ENCODE data around the gene EHMT1. TPM values are rescaled to one million over a fixed set of nuclear protein-coding genes. Genes with fewer than 3 reads are reported as not detected.

Gene EHMT1
- total and polyA plus RNA-seq, 2 experiments from 2014 or later: 162 to 177 TPM

DNA sequence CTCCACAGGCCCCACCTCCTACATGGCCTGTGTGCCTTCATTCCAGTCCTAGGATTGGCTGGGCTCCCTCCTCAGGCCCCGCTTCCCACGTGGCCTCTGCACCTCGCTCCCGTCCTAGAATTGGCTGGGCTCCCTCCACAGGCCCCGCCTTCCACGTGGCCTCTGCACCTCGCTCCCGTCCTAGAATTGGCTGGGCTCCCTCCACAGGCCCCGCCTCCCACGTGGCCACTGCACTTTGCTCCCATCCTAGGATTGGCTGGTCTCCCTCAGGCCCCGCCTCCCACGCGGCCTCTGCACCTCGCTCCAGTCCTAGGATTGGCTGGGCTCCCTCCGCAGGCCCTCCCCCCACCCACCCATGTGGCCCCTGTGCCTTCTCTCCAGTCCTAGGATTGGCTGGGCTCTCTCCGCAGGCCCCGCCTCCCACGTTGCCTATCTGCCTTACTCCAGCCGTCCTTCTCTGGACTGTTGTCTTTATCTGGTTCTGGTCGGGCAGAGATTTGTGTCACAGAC is 213.4 kb downstream of the EHMT1 start:
- H3K4me3 ChIP-seq: no peak overlapping the region
- H3K27ac Mint-ChIP-seq: no peak overlapping the region
- no peaks in the 10 kb centered on the region for H3K27me3 ChIP-seq (ENCODE audit: insufficient read depth)
- DNase-seq (ENCODE audit: low spot score) (no peak), ATAC-seq (no peak)
- no peak overlapping the region for H3K4me2 ChIP-seq
- H3K9me2 ChIP-seq (ENCODE audit: insufficient read depth): no peaks in the 10 kb centered on the region
- peaks cover 7% of the 10 kb centered on the region for H3K27me3 Mint-ChIP-seq (ENCODE audit: insufficient read depth, low read depth, poor library complexity)
- H3F3A ChIP-seq (replicated peaks; ENCODE audit: low read depth): peaks cover 4% of the 10 kb centered on the region; the same call in 1 of the 2 replicates
- H3K4me1 Mint-ChIP-seq: no peaks in the 10 kb centered on the region; the same call in 2 of the 3 replicates
- no peaks in the 10 kb centered on the region; the same call in 1 of the 2 replicates for H3K4me1 ChIP-seq (ENCODE audit: insufficient read depth)
- H3K36me3 Mint-ChIP-seq (ENCODE audit: low read depth): peaks cover 46% of the 10 kb centered on the region
- H4K20me1 ChIP-seq (replicated peaks; ENCODE audit: insufficient read depth): peaks cover 3% of the 10 kb centered on the region
- TF ChIP-seq CREB1 (CRISPR knock-in tag; IDR thresholded peaks at IDR 0.05; ENCODE audit: low read depth) (no peak), POLR2AphosphoS5 (IDR thresholded peaks at IDR 0.05; ENCODE audit: low read depth) (no peak), ZNF331 (CRISPR knock-in tag; IDR thresholded peaks at IDR 0.05; ENCODE audit: low read depth) (no peak), ZNF114 (CRISPR knock-in tag; IDR thresholded peaks at IDR 0.05) (no peak), JUNB (IDR thresholded peaks at IDR 0.05; ENCODE audit: unreplicated experiment) (no peak)
- TF ChIP-seq, protein P1, sequence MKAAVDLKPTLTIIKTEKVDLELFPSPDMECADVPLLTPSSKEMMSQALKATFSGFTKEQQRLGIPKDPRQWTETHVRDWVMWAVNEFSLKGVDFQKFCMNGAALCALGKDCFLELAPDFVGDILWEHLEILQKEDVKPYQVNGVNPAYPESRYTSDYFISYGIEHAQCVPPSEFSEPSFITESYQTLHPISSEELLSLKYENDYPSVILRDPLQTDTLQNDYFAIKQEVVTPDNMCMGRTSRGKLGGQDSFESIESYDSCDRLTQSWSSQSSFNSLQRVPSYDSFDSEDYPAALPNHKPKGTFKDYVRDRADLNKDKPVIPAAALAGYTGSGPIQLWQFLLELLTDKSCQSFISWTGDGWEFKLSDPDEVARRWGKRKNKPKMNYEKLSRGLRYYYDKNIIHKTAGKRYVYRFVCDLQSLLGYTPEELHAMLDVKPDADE (IDR thresholded peaks at IDR 0.05): no peak
- H3K9me3 Mint-ChIP-seq: no peaks in the 10 kb centered on the region; the same call in 2 of the 3 replicates
- H3K27ac ChIP-seq (ENCODE audit: low read depth): no peak overlapping the region
- peaks cover 17% of the 10 kb centered on the region for H3K79me2 ChIP-seq (replicated peaks; ENCODE audit: insufficient read depth)
- H3K4me3 Mint-ChIP-seq: no peak overlapping the region
- H3K36me3 ChIP-seq (ENCODE audit: insufficient read depth): peaks cover 7% of the 10 kb centered on the region; the same call in 1 of the 2 replicates
- no peak overlapping the region for H2AFZ ChIP-seq

DNA sequence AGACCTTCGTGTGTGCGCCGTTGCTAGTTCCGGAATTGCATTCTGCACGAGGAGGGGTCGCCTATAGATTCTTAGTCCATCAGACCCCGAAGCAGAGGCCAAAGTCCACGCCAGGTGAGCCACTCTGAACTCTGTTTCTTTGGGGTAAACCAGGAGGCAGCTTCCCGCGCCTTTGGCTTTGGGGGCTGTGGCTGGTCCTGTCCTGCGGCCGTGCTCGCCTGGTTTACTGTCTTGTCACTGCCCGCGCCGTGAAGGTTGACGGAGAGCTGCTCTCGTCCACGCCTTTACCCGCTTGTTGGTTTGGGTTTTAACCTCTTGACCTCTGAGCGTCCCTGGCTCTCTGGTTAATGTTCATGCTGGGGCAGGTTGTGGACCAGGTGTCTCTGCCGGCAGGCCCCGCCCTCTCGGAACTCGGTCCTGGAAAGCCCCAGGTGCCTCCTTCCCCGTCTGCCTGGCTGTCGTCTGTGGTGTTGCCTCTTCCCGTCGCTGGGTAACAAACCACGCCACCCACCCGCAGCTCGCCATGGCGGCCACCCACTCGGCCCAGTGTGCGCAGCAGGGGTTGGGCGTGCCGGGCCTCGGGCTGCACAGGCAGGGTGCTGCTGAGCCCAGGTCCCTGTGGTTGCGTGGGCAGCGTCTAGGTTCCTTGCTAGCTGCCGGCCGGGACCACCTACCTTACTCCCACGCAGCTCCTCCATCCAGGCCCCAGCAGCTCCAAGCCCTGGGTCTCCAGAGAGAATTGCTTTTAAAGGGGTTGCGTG is 214.2 kb downstream of the EHMT1 start:
- H3K4me1 ChIP-seq (ENCODE audit: insufficient read depth): no peaks in the 10 kb centered on the region; the same call in 1 of the 2 replicates
- peaks cover 17% of the 10 kb centered on the region for H3K79me2 ChIP-seq (replicated peaks; ENCODE audit: insufficient read depth)
- H3K27me3 ChIP-seq (ENCODE audit: insufficient read depth): no peaks in the 10 kb centered on the region
- H4K20me1 ChIP-seq (replicated peaks; ENCODE audit: insufficient read depth): peaks cover 3% of the 10 kb centered on the region
- H3K4me3 Mint-ChIP-seq: no peak overlapping the region
- ATAC-seq: no peak
- no peak for TF ChIP-seq JUNB (IDR thresholded peaks at IDR 0.05; ENCODE audit: unreplicated experiment)
- TF ChIP-seq, protein P1 (IDR thresholded peaks at IDR 0.05): no peak
- TF ChIP-seq NANOG (IDR thresholded peaks at IDR 0.05; ENCODE audit: borderline replicate concordance): no peak
- no peak for TF ChIP-seq CREB1 (CRISPR knock-in tag; IDR thresholded peaks at IDR 0.05; ENCODE audit: low read depth)
- TF ChIP-seq, protein P2, sequence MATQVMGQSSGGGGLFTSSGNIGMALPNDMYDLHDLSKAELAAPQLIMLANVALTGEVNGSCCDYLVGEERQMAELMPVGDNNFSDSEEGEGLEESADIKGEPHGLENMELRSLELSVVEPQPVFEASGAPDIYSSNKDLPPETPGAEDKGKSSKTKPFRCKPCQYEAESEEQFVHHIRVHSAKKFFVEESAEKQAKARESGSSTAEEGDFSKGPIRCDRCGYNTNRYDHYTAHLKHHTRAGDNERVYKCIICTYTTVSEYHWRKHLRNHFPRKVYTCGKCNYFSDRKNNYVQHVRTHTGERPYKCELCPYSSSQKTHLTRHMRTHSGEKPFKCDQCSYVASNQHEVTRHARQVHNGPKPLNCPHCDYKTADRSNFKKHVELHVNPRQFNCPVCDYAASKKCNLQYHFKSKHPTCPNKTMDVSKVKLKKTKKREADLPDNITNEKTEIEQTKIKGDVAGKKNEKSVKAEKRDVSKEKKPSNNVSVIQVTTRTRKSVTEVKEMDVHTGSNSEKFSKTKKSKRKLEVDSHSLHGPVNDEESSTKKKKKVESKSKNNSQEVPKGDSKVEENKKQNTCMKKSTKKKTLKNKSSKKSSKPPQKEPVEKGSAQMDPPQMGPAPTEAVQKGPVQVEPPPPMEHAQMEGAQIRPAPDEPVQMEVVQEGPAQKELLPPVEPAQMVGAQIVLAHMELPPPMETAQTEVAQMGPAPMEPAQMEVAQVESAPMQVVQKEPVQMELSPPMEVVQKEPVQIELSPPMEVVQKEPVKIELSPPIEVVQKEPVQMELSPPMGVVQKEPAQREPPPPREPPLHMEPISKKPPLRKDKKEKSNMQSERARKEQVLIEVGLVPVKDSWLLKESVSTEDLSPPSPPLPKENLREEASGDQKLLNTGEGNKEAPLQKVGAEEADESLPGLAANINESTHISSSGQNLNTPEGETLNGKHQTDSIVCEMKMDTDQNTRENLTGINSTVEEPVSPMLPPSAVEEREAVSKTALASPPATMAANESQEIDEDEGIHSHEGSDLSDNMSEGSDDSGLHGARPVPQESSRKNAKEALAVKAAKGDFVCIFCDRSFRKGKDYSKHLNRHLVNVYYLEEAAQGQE (IDR thresholded peaks at IDR 0.05; ENCODE audit: unreplicated experiment): no peak
- no peak for TF ChIP-seq ZNF331 (CRISPR knock-in tag; IDR thresholded peaks at IDR 0.05; ENCODE audit: low read depth)
- no peak for TF ChIP-seq EZH2 (IDR thresholded peaks at IDR 0.05; ENCODE audit: low read depth, unreplicated experiment)
- TF ChIP-seq ZNF114 (CRISPR knock-in tag; IDR thresholded peaks at IDR 0.05): no peak
- peaks cover 4% of the 10 kb centered on the region; the same call in 1 of the 2 replicates for H3F3A ChIP-seq (replicated peaks; ENCODE audit: low read depth)
- peaks cover 7% of the 10 kb centered on the region; the same call in 1 of the 2 replicates for H3K36me3 ChIP-seq (ENCODE audit: insufficient read depth)
- peaks cover 44% of the 10 kb centered on the region for H3K36me3 Mint-ChIP-seq (ENCODE audit: low read depth)
- H3K9me3 Mint-ChIP-seq: no peaks in the 10 kb centered on the region; the same call in 2 of the 3 replicates
- H3K27ac Mint-ChIP-seq: no peak overlapping the region
- H3K27me3 Mint-ChIP-seq (ENCODE audit: insufficient read depth, low read depth, poor library complexity): peaks cover 7% of the 10 kb centered on the region
- H2AFZ ChIP-seq: no peak overlapping the region
- H3K4me3 ChIP-seq: no peak overlapping the region
- H3K4me1 Mint-ChIP-seq: no peaks in the 10 kb centered on the region; the same call in 2 of the 3 replicates
- H3K27ac ChIP-seq (ENCODE audit: low read depth): no peak overlapping the region
- H3K4me2 ChIP-seq: no peak overlapping the region
- no peak for DNase-seq (ENCODE audit: low spot score)
- no peaks in the 10 kb centered on the region for H3K9me2 ChIP-seq (ENCODE audit: insufficient read depth)
